K562 (cell line): Measurements from ENCODE around the gene CDC26.

Experiments
- E2F3 ChIP-seq: fragments of 250-450 bp; sonication (Bioruptor Pico); IDR thresholded peaks from 2 replicates; pipeline ENCODE4 v1.4.0; 2020; ENCODE audit warnings: mild to moderate bottlenecking
- TEAD1 ChIP-seq, 2 experiments: fragments of 450-650 bp in 1 of 2; sonication (generic) in 1 of 2; formaldehyde crosslinking; IDR thresholded peaks; 2 replicates each; pipeline versions ENCODE4 v1.4.0 to v1.8.0; 2020 to 2022; ENCODE audit warnings: mild to moderate bottlenecking in 2 of 2, missing genetic modification reagents in 1 of 2
- ZEB2 ChIP-seq: fragments of 450-650 bp; IDR thresholded peaks from 2 replicates; pipeline ENCODE4 v1.6.1; 2016
- ZNF197 ChIP-seq: fragments of 200-800 bp; sonication (Bioruptor generic); IDR thresholded peaks from 2 replicates; pipeline ENCODE4 v1.6.1; 2016; ENCODE audit warnings: low read depth, missing genetic modification characterization, missing compliant biosample characterization
- TF ChIP-seq, protein P1 (sequence below), 3 experiments: IDR thresholded peaks in 2 of 3; conservative IDR thresholded peaks in 1 of 3; 2 replicates each; pipeline ENCODE4 v1.5.1; 2011 to 2012; ENCODE audit warnings: low read length in 3 of 3, mild to moderate bottlenecking in 3 of 3, control low read depth in 2 of 3, improper control_type of control experiment in 1 of 3, inconsistent platforms in 1 of 3, low read depth in 1 of 3, mixed read lengths in 1 of 3, moderate library complexity in 1 of 3; ENCODE audit not compliant: insufficient read depth in 2 of 3

DNA sequence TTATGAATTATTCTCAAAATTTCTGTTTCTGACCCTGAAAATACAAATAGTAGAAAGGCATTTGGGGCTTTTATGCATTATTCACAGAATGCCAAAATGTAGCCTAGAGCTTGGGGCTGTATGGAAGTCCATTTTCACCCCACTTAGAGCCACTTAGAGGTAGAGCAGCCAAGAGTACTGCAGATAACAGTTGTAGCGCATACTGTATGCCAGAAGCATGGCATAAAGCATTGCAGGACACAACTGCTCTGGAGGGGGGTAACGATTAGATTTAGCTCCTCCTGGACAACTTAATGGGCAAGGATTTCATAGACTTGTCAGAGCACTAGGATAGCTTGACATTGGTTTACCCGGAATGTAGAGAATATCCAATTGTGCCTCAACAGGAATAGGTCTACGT is 38.3 kb downstream of the CDC26 start:
- TF ChIP-seq ZNF197 (no peak), TEAD1 (CRISPR knock-in tag; IDR thresholded peaks at IDR 0.05) (no peak), E2F3 (CRISPR knock-in tag) (no peak), ZEB2 (no peak)
- TF ChIP-seq, protein P1, sequence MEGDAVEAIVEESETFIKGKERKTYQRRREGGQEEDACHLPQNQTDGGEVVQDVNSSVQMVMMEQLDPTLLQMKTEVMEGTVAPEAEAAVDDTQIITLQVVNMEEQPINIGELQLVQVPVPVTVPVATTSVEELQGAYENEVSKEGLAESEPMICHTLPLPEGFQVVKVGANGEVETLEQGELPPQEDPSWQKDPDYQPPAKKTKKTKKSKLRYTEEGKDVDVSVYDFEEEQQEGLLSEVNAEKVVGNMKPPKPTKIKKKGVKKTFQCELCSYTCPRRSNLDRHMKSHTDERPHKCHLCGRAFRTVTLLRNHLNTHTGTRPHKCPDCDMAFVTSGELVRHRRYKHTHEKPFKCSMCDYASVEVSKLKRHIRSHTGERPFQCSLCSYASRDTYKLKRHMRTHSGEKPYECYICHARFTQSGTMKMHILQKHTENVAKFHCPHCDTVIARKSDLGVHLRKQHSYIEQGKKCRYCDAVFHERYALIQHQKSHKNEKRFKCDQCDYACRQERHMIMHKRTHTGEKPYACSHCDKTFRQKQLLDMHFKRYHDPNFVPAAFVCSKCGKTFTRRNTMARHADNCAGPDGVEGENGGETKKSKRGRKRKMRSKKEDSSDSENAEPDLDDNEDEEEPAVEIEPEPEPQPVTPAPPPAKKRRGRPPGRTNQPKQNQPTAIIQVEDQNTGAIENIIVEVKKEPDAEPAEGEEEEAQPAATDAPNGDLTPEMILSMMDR (IDR thresholded peaks at IDR 0.05 in 2 of 3, conservative IDR thresholded peaks at IDR 0.05 in 1 of 3; ENCODE audit: insufficient read depth in 2 of 3, low read depth in 1 of 3, low read length in 3 of 3), result no peak
